ENCODE measurements around the gene EIF4E2. TPM values are rescaled to one million over a fixed set of nuclear protein-coding genes. Genes with fewer than 3 reads are reported as not detected.

EIF4E2 gene, protein sequence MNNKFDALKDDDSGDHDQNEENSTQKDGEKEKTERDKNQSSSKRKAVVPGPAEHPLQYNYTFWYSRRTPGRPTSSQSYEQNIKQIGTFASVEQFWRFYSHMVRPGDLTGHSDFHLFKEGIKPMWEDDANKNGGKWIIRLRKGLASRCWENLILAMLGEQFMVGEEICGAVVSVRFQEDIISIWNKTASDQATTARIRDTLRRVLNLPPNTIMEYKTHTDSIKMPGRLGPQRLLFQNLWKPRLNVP
- total RNA-seq, result 10 to 100 TPM; 34.7 to 81.3 (median 58.0) TPM

DNA sequence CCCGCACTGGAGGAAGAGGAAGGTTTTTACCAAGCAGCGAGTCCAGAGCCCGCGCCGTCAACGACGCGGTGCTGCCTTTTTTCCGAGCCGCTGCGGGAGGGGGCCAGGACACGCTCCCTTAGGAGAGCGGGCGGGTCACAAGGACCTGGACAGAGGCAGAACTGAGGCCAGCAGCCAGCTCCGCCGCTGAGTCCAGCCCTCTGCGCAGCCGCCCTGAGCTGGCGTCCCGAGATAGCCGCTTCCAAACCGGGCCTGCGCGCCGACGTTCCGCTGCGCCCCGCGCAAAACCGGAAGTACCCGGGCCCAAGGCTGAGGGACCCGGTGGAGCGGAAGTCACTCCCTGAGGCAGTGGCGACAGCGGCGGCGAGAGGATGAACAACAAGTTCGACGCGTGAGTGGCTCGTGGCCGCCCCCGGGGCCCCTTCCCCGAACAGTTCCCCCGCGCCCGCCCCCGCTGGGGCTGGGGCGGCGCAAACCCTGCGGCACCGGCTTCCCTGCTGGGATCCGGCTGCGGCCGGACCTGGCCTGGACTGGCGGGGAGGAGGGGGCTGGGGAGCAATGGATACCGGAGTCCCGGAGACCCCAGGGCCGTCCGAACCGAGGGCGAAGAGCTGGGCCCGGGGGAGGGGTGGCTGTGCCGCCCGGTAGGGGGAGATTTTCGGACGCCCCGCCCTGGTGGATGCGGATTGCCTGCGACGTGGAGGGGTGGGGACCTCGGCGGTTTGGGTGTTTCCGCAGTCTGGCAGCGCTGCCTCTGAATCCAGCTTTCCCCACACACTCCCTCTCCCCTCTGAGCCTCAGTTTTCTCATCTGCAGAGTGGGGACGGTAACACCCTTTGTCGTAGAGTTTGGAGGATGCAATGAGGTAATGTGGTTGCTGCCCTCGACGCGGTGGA is at the start of gene EIF4E2, which contains the start of gene TIGD1:
EIF4E2 (plus strand) TSS at position 336 of the 896 bp plus-strand sequence; CDS start at position 372, 36 bp downstream.
TIGD1 (minus strand) TSS at position 204 of the 896 bp plus-strand sequence. CDS start 675 bp downstream, outside the sequence.
- Histone ChIP-seq H3K9me3 (no peaks in the 10 kb centered on the region), H3K27ac (peak within 1 kb of the TSS; percentile 98 to 99 (median 99)), H3K4me1 (peaks cover 8 to 43% (median 20%) of the 10 kb centered on the region in 3 donors), H3K4me3 (peak within 1 kb of the TSS; percentile 83 to 97 (median 90)), H3K27me3 (no peaks in the 10 kb centered on the region), H3K36me3 (peaks cover 0 to 37% (median 0%) of the 10 kb centered on the region in 3 donors)
- intact Hi-C loops (cut with DNase I), result no loop called here
- TF ChIP-seq POLR2A (IDR thresholded peaks at IDR 0.05), result peak in 2 of 4 donors; percentile 74 to 82
- TF ChIP-seq, protein P1, sequence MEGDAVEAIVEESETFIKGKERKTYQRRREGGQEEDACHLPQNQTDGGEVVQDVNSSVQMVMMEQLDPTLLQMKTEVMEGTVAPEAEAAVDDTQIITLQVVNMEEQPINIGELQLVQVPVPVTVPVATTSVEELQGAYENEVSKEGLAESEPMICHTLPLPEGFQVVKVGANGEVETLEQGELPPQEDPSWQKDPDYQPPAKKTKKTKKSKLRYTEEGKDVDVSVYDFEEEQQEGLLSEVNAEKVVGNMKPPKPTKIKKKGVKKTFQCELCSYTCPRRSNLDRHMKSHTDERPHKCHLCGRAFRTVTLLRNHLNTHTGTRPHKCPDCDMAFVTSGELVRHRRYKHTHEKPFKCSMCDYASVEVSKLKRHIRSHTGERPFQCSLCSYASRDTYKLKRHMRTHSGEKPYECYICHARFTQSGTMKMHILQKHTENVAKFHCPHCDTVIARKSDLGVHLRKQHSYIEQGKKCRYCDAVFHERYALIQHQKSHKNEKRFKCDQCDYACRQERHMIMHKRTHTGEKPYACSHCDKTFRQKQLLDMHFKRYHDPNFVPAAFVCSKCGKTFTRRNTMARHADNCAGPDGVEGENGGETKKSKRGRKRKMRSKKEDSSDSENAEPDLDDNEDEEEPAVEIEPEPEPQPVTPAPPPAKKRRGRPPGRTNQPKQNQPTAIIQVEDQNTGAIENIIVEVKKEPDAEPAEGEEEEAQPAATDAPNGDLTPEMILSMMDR (IDR thresholded peaks at IDR 0.05), result peak; percentile 18 to 61 (median 46)
- DNase-seq, result peak; percentile 77
- WGBS, 2 donors, result 0% methylated on average over 14 to 18 of the region's 81 CpGs

DNA sequence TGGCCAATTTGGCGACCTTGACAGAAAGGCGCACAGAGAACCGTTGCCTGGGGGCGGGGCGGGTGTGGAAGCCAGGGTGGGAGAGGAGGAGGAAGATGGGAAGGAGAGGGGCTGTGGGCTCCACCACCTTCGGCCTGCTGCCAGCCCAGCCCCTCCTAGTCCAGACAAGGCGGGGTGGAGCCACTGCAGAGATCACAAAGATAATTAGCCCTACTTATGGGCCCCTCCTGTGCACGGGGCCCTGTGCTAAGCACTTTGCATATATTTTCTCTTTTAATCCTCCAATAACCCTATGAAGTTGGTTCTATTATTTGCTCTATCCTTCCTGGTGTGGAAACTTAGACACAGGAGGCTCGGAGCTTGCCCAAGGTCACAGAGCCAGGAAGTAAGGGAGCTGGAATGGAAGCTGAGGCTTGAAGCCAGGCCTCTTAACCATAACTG is 49.1 kb upstream of the EIF4E2 start:
- no peak for DNase-seq
- TF ChIP-seq, protein P1 (IDR thresholded peaks at IDR 0.05), result no peak
- intact Hi-C loops (cut with DNase I), result no loop called here
- peaks cover 0 to 93% (median 7%) of the 10 kb centered on the region in 4 donors for H3K27me3 ChIP-seq
- peaks cover 3 to 19% (median 10%) of the 10 kb centered on the region in 3 donors for H3K4me1 ChIP-seq
- no peak overlapping the region for H3K4me3 ChIP-seq
- 53 to 70% methylated on average over 4 to 5 of the region's 9 CpGs for WGBS, 2 donors
- H3K9me3 ChIP-seq, result no peaks in the 10 kb centered on the region
- no peaks in the 10 kb centered on the region for H3K36me3 ChIP-seq
- H3K27ac ChIP-seq, result no peak overlapping the region

DNA sequence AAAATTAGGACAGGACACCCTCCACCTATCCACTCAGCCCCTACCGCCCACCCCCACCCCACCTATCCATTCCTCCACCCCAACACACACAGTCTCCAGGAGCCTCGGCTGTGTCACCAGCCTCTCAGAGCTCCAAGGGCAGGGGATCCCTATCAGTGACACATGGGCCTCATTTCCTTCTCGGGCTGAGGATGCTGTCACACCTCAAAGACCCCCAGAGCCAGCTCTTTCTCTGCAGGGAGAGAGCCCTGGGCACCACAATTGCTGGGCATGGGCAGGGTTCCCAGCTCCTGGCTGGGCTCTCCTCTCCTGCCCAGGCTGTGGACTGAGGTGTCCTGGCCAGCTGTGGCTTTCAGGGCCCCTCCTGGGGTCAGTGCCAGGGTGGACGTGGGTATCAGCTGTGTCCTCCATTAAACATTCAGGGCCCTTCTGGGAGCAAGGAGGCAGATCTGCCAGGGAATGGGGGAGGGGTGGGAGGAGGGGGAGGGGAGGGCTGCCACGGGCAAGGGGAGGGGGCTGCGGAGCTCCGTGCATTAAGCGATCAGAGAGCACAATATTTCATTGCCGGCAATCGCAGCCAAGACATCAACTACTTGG is 48.6 kb upstream of the EIF4E2 start:
- Histone ChIP-seq H3K36me3 (no peaks in the 10 kb centered on the region), H3K9me3 (no peaks in the 10 kb centered on the region), H3K4me1 (peaks cover 3 to 19% (median 10%) of the 10 kb centered on the region in 3 donors), H3K4me3 (no peak overlapping the region), H3K27me3 (peaks cover 0 to 96% (median 7%) of the 10 kb centered on the region in 4 donors), H3K27ac (no peak overlapping the region)
- 43 to 53% methylated on average over 6 to 7 of the region's 10 CpGs for whole genome bisulfite sequencing, 2 donors
- intact Hi-C loops (cut with DNase I), result no loop called here
- no peak for TF ChIP-seq POLR2A (IDR thresholded peaks at IDR 0.05)
- TF ChIP-seq, protein P1 (IDR thresholded peaks at IDR 0.05), result no peak
- no peak for DNase-seq

DNA sequence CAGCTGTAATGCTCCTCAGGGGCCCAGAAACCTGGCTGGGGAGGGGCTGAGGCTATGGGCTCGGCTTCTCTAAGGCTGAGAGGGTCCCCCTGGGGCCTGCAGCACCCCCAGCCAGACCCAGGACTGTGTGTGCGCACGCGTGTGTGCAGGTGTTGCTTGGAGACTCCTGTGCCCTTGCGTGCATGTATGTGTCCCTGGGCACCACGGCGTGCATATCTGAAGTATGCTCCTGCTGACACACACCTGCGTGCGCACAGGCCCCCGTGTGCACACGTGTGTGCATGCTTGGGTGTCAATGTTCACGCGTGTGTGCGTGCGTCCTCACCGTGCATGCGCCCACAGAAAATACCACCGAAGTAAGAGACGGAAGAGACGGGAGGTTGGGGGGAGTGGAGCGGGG is 48.0 kb upstream of the EIF4E2 start:
- TF ChIP-seq POLR2A (IDR thresholded peaks at IDR 0.05), result no peak
- TF ChIP-seq, protein P1 (IDR thresholded peaks at IDR 0.05), result no peak
- Histone ChIP-seq H3K27me3 (peaks cover 0 to 95% (median 7%) of the 10 kb centered on the region in 4 donors), H3K27ac (no peak overlapping the region), H3K4me1 (peaks cover 3 to 19% (median 10%) of the 10 kb centered on the region in 3 donors), H3K9me3 (no peaks in the 10 kb centered on the region), H3K36me3 (no peaks in the 10 kb centered on the region), H3K4me3 (peak overlapping the region in 3 of 4 donors; percentile 34 to 69 (median 47))
- intact Hi-C loops (cut with DNase I), result no loop called here
- DNase-seq, result no peak
- WGBS, 2 donors, result 0 to 22% methylated on average over 3 to 5 of the region's 21 CpGs

Measured in esophagus squamous epithelium (tissue), 5 donors.